Neural cell (in vitro differentiated cells): ENCODE results near the gene KCTD19.

Source experiments
- CTCF ChIP-seq: fragments of 450-650 bp; IDR thresholded peaks from 2 replicates; pipeline ENCODE4 v1.5.1; 2014; ENCODE audit warnings: antibody characterized with exemption, mild to moderate bottlenecking, moderate library complexity; ENCODE audit not compliant: poor library complexity, severe bottlenecking
- POLR2AphosphoS5 ChIP-seq: IDR thresholded peaks from 2 replicates; pipeline ENCODE4 v1.6.1; 2012
- SMC3 ChIP-seq: fragments of 450-650 bp; conservative IDR thresholded peaks from 2 replicates; pipeline ENCODE4 v1.6.1; 2014; ENCODE audit warnings: antibody characterized with exemption, mild to moderate bottlenecking, moderate library complexity; ENCODE audit not compliant: poor library complexity
- TF ChIP-seq, protein P1 (sequence below): IDR thresholded peaks from 2 replicates; pipeline ENCODE4 v1.6.1; 2012; ENCODE audit warnings: borderline replicate concordance

DNA sequence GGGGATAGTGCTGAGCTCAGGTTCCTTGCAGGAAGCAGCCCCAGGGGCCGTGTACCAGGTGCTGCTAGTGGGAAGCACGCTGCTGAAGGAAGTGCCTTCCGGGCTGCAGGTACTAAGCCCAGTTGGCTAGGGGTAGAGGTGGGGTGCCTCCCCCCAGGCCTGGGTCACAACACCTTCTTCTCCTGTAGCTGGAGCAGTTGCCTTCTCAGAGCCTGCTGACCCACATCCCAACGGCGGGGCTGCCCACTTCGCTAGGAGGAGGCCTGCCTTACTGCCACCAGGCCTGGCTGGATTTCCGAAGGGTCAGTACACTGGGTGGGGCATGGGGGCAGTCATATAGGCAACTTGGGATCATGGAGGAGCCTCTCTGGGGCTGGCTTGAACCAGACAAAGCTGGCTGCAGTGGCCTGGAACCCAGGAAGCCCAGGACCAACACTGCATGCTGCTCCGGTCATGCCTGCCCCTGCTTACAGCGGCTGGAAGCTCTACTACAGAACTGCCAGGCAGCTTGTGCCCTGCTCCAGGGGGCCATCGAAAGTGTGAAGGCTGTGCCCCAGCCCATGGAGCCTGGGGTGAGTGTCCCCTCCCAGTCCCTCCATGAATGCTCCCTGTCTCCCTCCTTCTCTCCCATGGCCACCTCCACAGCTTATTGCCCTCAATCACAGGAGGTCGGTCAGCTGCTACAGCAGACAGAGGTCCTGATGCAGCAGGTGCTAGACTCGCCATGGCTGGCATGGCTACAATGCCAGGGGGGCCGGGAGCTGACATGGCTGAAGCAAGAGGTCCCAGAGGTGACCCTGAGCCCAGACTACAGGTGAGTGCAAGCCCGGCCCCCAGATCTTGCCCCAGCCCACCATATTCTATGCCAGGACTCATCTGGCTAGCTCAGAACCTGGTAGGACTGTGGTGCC is 44.8 kb downstream of the KCTD19 start:
- TF ChIP-seq, protein P1, sequence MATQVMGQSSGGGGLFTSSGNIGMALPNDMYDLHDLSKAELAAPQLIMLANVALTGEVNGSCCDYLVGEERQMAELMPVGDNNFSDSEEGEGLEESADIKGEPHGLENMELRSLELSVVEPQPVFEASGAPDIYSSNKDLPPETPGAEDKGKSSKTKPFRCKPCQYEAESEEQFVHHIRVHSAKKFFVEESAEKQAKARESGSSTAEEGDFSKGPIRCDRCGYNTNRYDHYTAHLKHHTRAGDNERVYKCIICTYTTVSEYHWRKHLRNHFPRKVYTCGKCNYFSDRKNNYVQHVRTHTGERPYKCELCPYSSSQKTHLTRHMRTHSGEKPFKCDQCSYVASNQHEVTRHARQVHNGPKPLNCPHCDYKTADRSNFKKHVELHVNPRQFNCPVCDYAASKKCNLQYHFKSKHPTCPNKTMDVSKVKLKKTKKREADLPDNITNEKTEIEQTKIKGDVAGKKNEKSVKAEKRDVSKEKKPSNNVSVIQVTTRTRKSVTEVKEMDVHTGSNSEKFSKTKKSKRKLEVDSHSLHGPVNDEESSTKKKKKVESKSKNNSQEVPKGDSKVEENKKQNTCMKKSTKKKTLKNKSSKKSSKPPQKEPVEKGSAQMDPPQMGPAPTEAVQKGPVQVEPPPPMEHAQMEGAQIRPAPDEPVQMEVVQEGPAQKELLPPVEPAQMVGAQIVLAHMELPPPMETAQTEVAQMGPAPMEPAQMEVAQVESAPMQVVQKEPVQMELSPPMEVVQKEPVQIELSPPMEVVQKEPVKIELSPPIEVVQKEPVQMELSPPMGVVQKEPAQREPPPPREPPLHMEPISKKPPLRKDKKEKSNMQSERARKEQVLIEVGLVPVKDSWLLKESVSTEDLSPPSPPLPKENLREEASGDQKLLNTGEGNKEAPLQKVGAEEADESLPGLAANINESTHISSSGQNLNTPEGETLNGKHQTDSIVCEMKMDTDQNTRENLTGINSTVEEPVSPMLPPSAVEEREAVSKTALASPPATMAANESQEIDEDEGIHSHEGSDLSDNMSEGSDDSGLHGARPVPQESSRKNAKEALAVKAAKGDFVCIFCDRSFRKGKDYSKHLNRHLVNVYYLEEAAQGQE, result no peak
- TF ChIP-seq CTCF (no peak), SMC3 (no peak), POLR2AphosphoS5 (no peak)
